ENCODE data around the gene PRR14.
"Not testable (repeated sequence)": the region's sequence is repeated elsewhere in the genome, so short reads cannot be mapped to it uniquely, and the experiment has no call there.

The PRR14 gene

GRCh38 chr16:30699615-30700099 is 48.9 kb downstream of the PRR14 start:
- peak overlapping the region; percentile 97 for H3K27ac ChIP-seq
- TF ChIP-seq CTCF (conservative IDR thresholded peaks at IDR 0.05): no peak

- H3K27ac ChIP-seq: peak overlapping the region; percentile 97
- TF ChIP-seq CTCF (conservative IDR thresholded peaks at IDR 0.05): no peak
Observed at GRCh38 chr16:30700491-30700890, 49.7 kb downstream of the PRR14 start.

- H3K27ac ChIP-seq: peak overlapping the region; percentile 97; the same call in 1 of the 2 replicates
- no peak for TF ChIP-seq CTCF (conservative IDR thresholded peaks at IDR 0.05)
Observed at GRCh38 chr16:30700971-30701370, 50.2 kb downstream of the PRR14 start.

- not testable (repeated sequence) for H3K27ac ChIP-seq
Observed at GRCh38 chr16:30703071-30703470, 52.3 kb downstream of the PRR14 start.

GRCh38 chr16:30703971-30704370 is 53.2 kb downstream of the PRR14 start:
- H3K27ac ChIP-seq: no peak overlapping the region
- TF ChIP-seq CTCF (conservative IDR thresholded peaks at IDR 0.05): no peak
